BLaER1 (cell line): ENCODE results near the gene SFR1.
"Not testable (repeated sequence)": the region's sequence is repeated elsewhere in the genome, so short reads cannot be mapped to it uniquely, and the experiment has no call there.

Experiments used
- H3K27ac ChIP-seq: shearing (Covaris generic); formaldehyde crosslinking; 2 replicates; pipeline ENCODE4 v1.8.1; 2022
- H3K27me3 ChIP-seq: shearing (Covaris generic); formaldehyde crosslinking; 2 replicates; pipeline ENCODE4 v1.8.1; 2022
- H3K36me3 ChIP-seq: shearing (Covaris generic); formaldehyde crosslinking; 2 replicates; pipeline ENCODE4 v1.8.1; 2022
- H3K4me1 ChIP-seq: shearing (Covaris generic); formaldehyde crosslinking; 2 replicates; pipeline ENCODE4 v1.8.1; 2022
- H3K4me2 ChIP-seq: shearing (Covaris generic); formaldehyde crosslinking; 2 replicates; pipeline ENCODE4 v1.8.1; 2022
- H3K4me3 ChIP-seq: shearing (Covaris generic); formaldehyde crosslinking; 2 replicates; pipeline ENCODE4 v1.8.1; 2022
- H3K9ac ChIP-seq: shearing (Covaris generic); formaldehyde crosslinking; 2 replicates; pipeline ENCODE4 v1.8.1; 2022
- H3K9me3 ChIP-seq: shearing (Covaris generic); formaldehyde crosslinking; 2 replicates; pipeline ENCODE4 v1.8.1; 2022
- H4K20me1 ChIP-seq: shearing (Covaris generic); formaldehyde crosslinking; 2 replicates; pipeline ENCODE4 v1.8.1; 2022
- Cebpa-rat ChIP-seq: shearing (Covaris generic); IDR thresholded peaks from 2 replicates; pipeline ENCODE4 v1.8.1; 2022

SFR1 gene

DNA sequence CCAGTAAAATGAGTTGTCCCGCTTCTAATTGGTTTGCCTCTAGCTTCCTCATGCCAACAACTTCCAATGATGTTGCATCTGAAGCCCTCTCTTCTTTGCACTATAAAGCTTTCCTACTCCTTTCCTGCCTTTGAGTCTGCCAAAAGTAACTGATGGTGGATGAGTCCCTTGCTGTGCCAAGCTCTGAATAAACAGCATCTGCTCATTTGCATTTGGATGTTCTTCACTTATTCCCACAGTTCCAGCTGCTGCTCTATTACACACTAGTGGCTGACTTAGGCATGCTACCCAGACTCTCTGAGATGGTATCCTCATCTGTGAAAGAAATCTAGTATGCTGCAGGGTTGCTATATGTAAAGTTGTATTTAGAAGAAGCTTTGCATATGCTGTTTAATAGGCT lies 24.9 kb downstream of the SFR1 start:
- Histone ChIP-seq H3K9ac (no peak overlapping the region), H3K4me3 (no peak overlapping the region), H3K27me3 (no peaks in the 10 kb centered on the region), H3K4me1 (no peaks in the 10 kb centered on the region), H3K9me3 (peaks cover 18% of the 10 kb centered on the region), H3K4me2 (no peak overlapping the region), H4K20me1 (no peaks in the 10 kb centered on the region), H3K36me3 (no peaks in the 10 kb centered on the region), H3K27ac (no peak overlapping the region)
- no peak for TF ChIP-seq Cebpa-rat

DNA sequence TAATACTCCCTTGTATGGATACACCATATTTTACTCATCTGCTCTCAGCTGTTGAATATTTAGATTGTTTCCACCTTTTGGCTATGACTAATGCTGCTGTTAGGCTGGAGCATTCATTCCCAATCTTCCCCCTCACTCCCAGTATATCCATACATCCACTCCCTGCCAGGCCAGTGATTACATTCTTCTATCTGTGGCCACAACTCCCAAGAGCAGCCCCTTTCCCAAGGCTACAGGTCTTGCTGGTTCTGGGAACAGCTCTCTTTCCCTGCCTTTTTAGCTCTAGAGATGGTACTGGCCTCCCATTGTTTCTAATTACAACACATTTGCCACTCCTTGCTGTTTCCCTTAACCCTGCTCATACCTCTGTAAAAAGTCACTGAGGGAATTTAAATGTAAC lies 28.2 kb downstream of the SFR1 start:
- H3K9me3 ChIP-seq = peaks cover 29% of the 10 kb centered on the region
- H3K27ac ChIP-seq = no peak overlapping the region
- H3K27me3 ChIP-seq = no peaks in the 10 kb centered on the region
- H4K20me1 ChIP-seq = no peaks in the 10 kb centered on the region
- H3K4me1 ChIP-seq = no peaks in the 10 kb centered on the region
- TF ChIP-seq Cebpa-rat = no peak
- no peak overlapping the region for H3K4me2 ChIP-seq
- no peak overlapping the region for H3K4me3 ChIP-seq
- H3K9ac ChIP-seq = no peak overlapping the region
- no peaks in the 10 kb centered on the region for H3K36me3 ChIP-seq

DNA sequence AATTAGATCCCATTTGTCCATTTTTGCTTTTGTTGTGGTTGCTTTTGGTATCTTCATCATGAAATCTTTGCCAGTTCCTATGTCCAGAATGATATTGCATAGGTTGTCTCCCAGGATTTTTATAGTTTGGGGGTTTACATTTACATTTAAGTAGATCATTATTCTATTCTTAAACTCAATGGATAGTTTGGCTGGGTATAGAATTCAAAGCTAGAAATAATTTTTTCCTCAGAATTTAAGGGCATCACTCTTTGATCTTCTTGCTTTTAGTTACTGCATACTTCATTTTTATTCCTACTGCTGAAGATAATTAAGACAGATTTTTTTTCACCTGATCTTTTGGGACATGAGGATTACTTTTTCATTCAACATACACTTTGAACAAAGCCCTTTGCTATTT lies 29.8 kb downstream of the SFR1 start:
- Histone ChIP-seq H3K27ac (no peak overlapping the region), H4K20me1 (no peaks in the 10 kb centered on the region), H3K9me3 (peaks cover 29% of the 10 kb centered on the region), H3K36me3 (no peaks in the 10 kb centered on the region), H3K4me2 (no peak overlapping the region), H3K27me3 (no peaks in the 10 kb centered on the region), H3K9ac (no peak overlapping the region), H3K4me3 (no peak overlapping the region), H3K4me1 (no peaks in the 10 kb centered on the region)
- no peak for TF ChIP-seq Cebpa-rat

DNA sequence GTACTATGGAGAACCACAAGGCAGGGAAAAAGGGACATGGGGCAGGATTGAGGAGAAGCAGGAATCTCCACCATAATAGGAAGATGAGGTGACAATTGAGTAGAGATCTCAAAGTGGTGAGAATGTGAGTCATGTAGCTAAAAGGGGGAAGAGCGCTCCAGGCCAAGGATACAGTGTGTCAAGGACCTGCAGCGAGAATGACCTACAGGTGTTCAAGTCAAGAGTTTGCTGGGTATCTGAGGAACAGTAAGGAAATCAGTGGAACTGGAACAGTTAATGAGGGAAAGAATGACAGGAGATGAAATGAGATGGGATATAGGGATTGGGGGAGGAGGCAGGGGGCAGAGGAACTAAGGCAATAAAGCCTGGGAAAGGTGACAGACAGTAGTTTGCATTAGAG lies 33.6 kb downstream of the SFR1 start:
- Histone ChIP-seq H4K20me1 (no peaks in the 10 kb centered on the region), H3K36me3 (no peaks in the 10 kb centered on the region), H3K4me1 (no peaks in the 10 kb centered on the region), H3K9ac (no peak overlapping the region), H3K4me2 (no peak overlapping the region), H3K4me3 (no peak overlapping the region), H3K27ac (no peak overlapping the region), H3K9me3 (peaks cover 24% of the 10 kb centered on the region), H3K27me3 (no peaks in the 10 kb centered on the region)
- TF ChIP-seq Cebpa-rat = no peak

DNA sequence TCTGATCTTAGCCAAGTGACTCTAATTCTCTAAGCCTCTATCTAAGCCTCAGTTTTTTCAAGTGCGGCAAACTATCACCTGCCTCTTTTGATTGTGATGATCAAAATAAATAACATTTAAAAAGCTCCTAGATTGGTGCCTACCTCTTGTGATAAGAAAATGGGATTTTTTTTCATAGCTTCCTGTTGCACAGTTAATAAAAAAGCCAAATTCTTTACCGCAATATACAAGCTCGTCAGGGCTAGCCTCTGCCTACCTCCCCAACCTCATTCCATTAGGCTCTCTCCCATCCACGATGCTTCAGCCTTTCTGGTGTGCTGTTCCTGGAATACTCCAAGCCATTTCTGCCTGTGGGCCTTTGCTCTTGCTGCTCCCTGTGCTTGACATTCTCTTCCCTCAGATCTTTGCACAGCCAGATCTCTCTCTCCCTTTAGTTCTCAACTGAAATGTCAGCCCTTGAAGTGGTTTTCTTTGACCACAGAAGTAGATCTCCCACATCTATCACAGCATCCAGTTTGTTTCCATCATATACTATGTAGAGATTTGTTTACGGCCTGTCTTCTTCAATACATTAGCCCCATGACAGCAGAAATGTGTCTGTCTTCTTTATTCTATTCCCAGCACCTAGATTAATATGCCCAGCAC lies 48.8 kb downstream of the SFR1 start:
- no peak overlapping the region for H3K4me2 ChIP-seq
- peaks cover 23% of the 10 kb centered on the region for H3K9me3 ChIP-seq
- H3K36me3 ChIP-seq = no peaks in the 10 kb centered on the region
- no peaks in the 10 kb centered on the region for H3K27me3 ChIP-seq
- H3K4me3 ChIP-seq = no peak overlapping the region
- H4K20me1 ChIP-seq = no peaks in the 10 kb centered on the region
- peaks cover 8% of the 10 kb centered on the region for H3K4me1 ChIP-seq
- no peak overlapping the region for H3K9ac ChIP-seq
- no peak for TF ChIP-seq Cebpa-rat
- H3K27ac ChIP-seq = no peak overlapping the region

DNA sequence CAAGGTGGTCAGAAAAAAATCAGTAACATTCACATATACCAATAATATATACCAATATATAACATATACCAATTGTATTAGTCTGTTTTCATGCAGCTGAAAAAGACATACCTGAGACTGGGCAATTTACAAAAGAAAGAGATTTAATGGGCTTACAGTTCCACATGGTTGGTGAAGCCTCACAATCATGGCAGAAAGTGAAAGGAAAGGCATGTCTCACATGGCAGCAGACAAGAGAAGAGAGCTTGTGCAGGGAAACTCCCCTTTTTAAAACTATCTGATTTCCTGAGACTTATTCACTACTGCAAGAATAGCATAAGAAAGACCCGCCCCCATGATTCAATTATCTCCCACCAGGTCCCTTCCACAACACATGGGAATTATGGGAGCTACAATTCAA lies 52.2 kb downstream of the SFR1 start:
- not testable (repeated sequence) for H3K4me2 ChIP-seq, H3K27me3 ChIP-seq, H4K20me1 ChIP-seq, H3K4me1 ChIP-seq, H3K27ac ChIP-seq, H3K36me3 ChIP-seq, H3K4me3 ChIP-seq, H3K9ac ChIP-seq
- H3K9me3 ChIP-seq = peaks cover 28% of the 10 kb centered on the region
